ENCODE results near the gene DIMT1.

Gene DIMT1

GRCh38 chr5:62347928-62348327, 55.8 kb downstream of the DIMT1 start:
- DNase-seq (ENCODE audit: low read depth in 2 of 2), result no peak
- TF ChIP-seq, protein P1, sequence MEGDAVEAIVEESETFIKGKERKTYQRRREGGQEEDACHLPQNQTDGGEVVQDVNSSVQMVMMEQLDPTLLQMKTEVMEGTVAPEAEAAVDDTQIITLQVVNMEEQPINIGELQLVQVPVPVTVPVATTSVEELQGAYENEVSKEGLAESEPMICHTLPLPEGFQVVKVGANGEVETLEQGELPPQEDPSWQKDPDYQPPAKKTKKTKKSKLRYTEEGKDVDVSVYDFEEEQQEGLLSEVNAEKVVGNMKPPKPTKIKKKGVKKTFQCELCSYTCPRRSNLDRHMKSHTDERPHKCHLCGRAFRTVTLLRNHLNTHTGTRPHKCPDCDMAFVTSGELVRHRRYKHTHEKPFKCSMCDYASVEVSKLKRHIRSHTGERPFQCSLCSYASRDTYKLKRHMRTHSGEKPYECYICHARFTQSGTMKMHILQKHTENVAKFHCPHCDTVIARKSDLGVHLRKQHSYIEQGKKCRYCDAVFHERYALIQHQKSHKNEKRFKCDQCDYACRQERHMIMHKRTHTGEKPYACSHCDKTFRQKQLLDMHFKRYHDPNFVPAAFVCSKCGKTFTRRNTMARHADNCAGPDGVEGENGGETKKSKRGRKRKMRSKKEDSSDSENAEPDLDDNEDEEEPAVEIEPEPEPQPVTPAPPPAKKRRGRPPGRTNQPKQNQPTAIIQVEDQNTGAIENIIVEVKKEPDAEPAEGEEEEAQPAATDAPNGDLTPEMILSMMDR (IDR thresholded peaks at IDR 0.05; ENCODE audit: low read depth, low read length), result no peak
- H3K4me3 ChIP-seq (replicated peaks in 1 of 2; ENCODE audit: low read depth in 2 of 2, low read length in 2 of 2), result no peak overlapping the region

- H3K4me3 ChIP-seq (replicated peaks in 1 of 2; ENCODE audit: low read depth in 2 of 2, low read length in 2 of 2), result no peak overlapping the region
- TF ChIP-seq, protein P1 (IDR thresholded peaks at IDR 0.05; ENCODE audit: low read depth, low read length), result no peak
- no peak for DNase-seq (ENCODE audit: low read depth in 2 of 2)
These were observed 57.0 kb downstream of the DIMT1 start for GRCh38 chr5:62346748-62347147.

GRCh38 chr5:62343428-62343827, 60.3 kb downstream of the DIMT1 start:
- H3K4me3 ChIP-seq (replicated peaks in 1 of 2; ENCODE audit: low read depth in 2 of 2, low read length in 2 of 2), result no peak overlapping the region
- TF ChIP-seq, protein P1 (IDR thresholded peaks at IDR 0.05; ENCODE audit: low read depth, low read length), result no peak

GRCh38 chr5:62342476-62342837, 61.2 kb downstream of the DIMT1 start:
- no peak overlapping the region for H3K4me3 ChIP-seq (replicated peaks in 1 of 2; ENCODE audit: low read depth in 2 of 2, low read length in 2 of 2)
- no peak for DNase-seq (ENCODE audit: low read depth in 2 of 2)
- TF ChIP-seq, protein P1 (IDR thresholded peaks at IDR 0.05; ENCODE audit: low read depth, low read length), result no peak

More at GRCh38 chr5:62343428-62343827, 60.3 kb downstream of the DIMT1 start:
- peak; percentile 14 to 22 for DNase-seq (ENCODE audit: low read depth in 2 of 2)

- DNase-seq (ENCODE audit: low read depth in 2 of 2), result no peak
- no peak overlapping the region for H3K4me3 ChIP-seq (replicated peaks in 1 of 2; ENCODE audit: low read depth in 2 of 2, low read length in 2 of 2)
- TF ChIP-seq, protein P1 (IDR thresholded peaks at IDR 0.05; ENCODE audit: low read depth, low read length), result no peak
These were observed 61.8 kb downstream of the DIMT1 start for GRCh38 chr5:62341783-62342475.

DNA sequence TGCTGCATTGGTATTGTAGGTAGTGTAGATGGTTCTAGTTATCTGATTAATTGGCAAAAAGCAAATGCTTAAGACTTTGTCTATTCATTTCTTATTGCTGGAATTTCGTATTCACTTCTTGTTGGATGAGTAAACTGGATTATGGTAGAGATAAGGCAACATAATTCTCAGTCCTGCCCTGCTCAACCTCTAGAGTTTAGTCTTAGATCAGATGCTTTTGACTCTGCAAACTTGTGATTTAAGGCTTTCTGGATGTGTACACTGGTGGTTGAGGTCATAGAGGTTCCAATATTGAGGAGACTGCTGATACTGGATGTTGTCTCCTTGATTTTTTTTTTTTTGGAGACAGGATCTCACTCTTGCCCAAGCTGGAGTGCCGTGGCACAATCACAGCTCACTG, 62.7 kb downstream of the DIMT1 start:
- no peak for DNase-seq (ENCODE audit: low read depth in 2 of 2)
- H3K4me3 ChIP-seq (replicated peaks in 1 of 2; ENCODE audit: low read depth in 2 of 2, low read length in 2 of 2), result no peak overlapping the region
- TF ChIP-seq, protein P1 (IDR thresholded peaks at IDR 0.05; ENCODE audit: low read depth, low read length), result no peak

- TF ChIP-seq, protein P1 (IDR thresholded peaks at IDR 0.05; ENCODE audit: low read depth, low read length), result peak; percentile 42
- peak; percentile 28 to 43 for DNase-seq (ENCODE audit: low read depth in 2 of 2)
- H3K4me3 ChIP-seq (replicated peaks in 1 of 2; ENCODE audit: low read depth in 2 of 2, low read length in 2 of 2), result no peak overlapping the region
These were observed 63.3 kb downstream of the DIMT1 start for GRCh38 chr5:62340392-62340791.

Measured in cardiac fibroblast (primary cell).